HG03064 (cell line): ENCODE data around the gene ALG8.
"Not testable (repeated sequence)": the region's sequence is repeated elsewhere in the genome, so short reads cannot be mapped to it uniquely, and the experiment has no call there.

ENCODE experiments used
- ATAC-seq: cut with Tn5 transposase; IDR thresholded peaks from one replicate; pipeline ENCODE4 v1.9.1; 2021; ENCODE audit warnings: low read depth; ENCODE audit not compliant: unreplicated experiment

The ALG8 gene

DNA sequence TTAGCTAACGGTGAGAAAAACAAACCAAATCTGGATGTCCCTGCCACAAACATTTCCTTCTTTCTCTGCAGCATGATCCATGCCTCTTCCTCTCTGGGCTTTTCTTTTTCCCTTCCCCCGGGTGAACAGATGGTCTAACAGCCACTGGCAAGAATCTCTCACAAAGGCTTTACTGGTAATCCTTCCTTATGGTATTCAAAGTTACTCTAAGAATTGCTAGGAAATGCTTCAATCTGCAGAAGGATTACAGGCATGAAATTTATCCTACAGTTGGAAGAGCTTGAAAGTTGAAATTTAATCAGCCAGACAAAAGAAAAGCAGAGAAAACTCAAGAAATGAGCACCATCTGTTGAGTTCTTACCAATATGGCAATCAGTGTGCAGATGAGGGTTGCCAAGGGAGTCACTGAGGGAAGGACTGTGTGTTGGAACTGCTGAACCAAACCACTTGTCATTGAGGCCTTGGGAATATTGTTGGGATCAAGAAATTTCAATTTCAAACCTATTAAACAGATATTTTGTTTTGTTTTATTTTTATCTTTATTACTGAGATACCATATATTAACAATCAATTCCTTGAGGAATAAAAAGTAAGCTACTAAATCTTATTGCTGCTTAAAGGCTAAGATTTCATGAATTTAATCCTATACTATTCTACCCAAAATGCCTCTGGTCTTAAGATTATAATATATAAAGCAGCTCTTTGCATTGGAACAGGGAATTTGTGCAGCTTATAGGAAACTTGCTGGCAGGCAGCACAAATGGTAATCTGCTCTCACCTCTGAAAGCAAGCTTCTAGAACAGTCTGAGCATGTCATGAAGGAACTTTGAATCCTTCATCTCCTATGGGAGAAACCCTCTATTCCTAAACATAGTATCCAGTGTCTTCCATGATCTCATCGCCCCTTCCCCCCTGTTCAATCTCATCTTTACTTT lies 30.1 kb downstream of the ALG8 start:
- ATAC-seq = no peak

DNA sequence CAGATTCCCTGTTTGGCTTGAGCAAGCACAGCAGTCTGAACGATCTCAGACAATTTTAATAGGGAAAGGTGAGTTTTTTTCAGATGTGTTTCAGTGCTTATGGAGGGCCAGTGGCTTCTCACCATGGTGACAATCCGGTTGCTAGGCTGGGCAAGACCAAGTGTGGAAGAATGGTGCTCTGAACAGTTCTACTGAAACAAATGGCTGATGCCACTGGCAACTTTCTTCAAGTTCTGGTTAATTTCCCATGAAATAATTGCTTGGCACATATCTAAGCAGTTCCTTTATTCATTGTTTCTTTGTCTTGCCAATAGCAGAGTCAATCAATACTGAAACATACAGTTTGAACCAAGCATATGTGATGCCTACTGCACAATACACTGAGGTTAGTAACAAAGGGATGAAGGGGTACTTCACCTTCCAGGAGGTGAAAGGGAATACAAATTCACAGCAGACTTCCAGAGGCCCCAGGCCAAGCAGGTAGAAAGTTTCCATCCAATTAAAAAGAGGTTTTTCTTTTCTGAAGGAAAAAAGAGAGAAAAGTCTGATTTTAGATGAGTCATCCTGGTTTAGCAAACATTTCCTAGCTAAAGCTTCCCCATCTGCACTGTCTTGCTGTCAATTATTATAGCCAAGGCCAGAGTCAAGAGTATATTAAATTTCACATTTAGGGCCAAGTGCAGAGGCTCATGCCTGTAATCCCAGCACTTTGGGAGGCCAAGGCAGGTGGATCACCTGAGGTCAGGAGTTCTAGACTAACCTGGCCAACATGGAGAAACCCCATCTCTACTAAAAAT lies 38.6 kb downstream of the ALG8 start:
- ATAC-seq = no peak

DNA sequence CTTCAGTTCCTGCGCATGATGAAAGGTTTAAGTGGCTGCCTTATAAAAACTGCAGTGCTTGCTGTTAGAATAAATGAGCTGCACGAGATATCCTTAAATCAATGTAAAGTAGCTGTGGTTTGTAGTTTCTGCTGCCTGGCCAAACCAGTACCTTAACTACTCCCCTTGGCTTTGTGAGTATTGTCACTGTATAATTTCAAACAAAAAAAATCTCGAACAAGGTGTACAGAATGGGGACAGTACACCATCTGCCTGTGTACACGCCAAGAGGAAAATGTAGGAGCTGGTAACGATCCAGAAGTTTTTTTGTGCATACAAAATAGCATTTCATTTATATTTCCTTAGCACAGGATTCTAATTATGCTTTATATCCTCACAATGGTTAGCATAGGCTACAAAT lies 39.2 kb downstream of the ALG8 start:
- no peak for ATAC-seq

DNA sequence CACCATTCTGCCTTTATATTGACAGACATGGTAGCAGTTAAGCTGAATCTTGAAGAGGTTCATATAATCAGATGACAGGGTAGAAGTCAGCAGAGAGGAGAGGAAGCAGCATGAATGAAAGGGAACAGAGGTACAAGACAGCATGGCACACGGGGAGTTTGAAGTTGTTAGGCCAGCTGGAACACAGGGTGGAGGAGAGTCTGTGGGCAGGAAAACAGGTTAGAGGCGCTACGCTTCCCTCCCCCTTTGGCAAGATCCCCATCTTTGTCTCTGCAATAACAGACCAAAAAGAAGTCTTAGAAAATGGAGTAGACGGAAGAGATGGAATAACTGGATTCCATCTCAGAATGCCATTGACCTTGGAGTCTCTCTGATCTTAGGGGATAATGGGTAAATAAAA lies 39.8 kb downstream of the ALG8 start:
- ATAC-seq = no peak

DNA sequence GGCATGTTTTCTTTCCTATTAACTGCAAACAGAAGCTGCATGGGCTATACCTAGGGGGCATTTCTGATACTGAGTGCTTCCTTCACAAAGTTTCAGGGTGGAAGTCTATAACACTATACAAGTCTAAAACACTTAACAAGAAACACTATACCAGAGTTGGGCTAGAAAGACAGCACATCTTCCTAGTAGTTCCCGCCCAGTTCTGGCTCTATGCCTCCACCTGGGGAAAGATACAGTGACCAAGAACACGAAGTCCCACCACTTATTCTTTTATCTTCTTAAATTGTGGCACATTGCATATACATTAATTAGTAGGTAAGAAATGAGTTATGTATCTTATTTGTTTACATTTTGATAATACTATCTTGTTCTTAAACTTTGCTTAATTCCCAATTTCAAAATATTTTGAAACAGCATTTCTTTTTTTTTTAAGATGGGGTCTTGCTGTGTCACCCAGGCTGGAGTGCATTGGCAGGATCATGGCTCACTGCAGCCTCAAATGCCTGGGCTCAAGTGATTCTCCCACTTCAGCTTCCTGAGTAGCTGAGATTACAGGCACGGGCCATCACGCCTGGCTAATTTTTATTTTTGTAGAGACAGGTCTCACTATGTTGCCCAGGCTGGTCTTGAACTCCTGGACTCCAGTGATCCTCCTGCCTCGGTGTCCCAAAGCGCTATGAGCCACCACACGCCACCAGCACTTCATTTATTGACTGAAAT lies 41.6 kb downstream of the ALG8 start:
- no peak for ATAC-seq

DNA sequence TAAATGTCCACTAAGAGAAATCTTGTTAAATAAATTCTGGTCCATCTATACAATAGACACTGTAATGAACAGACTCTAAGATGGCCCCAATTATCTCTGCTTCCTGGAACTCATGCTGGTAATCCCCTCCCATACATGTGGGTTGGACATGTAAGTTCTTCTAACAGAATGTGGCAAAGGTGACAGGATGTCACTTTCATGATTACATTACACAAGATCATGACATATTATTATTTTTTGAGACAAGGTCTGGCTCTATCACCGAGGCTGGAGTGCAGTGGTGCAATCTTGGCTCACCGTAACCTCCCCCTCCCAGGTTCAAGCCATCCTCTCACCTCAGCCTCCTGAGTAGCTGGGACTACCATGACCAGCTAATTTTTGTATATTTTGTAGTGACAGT lies 45.2 kb downstream of the ALG8 start:
- no peak for ATAC-seq

DNA sequence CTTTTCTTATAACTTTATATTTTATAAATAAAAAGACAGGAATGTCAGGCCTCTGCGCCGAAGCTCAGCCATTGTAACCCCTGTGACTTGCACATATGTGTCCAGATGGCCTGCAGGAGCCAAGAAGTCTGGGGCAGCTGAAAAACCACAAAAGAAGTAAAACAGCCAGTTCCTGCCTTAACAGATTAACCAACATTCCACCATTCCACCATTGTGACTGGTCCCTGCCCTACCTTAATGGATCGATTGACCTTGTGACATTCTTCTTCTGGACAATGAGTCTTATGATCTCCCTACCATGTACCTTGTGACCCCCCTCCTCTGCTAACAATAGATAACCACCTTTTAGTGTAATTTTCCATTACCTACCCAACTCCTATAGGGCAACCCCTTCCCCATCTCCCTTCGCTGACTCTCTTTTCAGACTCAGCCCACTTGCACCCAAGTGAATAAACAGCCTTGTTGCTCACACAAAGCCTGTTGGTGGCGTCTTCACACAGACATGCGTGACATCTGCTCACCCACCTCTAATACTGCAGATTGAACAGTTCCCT lies 52.8 kb downstream of the ALG8 start:
- not testable (repeated sequence) for ATAC-seq

DNA sequence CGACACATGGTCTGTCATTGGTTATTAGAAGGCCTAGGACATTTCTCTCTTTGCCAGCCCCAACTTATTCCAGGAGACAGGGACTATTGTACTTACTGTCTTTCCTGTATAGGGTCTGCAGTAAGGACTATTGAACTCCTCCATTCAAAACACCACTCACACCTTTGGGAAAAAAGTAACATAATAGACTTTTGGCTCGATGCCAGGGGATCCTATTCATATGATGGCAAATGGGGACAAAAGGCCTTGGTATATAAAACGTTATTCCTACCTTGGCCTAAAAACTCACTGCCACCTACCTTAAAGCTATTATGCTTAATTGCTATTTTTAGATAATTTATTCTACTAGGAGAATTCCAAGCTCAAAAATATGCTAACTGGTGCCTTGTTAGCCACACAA lies 53.5 kb downstream of the ALG8 start:
- no peak for ATAC-seq

DNA sequence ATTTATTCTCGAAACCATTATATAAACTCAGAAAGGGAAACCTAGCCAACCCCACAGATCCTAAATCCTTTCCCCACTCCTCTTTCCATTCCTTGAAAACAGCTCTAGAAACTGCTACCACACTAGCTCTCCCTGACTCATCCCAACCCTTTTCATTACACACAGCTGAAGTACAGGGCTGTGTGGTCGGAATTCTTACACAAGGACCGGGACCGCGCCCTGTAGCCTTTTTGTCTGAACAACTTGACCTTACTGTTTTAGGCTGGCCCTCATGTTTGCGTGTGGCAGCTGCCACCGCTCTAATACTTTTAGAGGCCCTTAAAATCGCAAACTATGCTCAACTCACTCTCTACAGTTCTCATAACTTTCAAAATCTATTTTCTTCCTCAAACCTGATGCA lies 54.9 kb downstream of the ALG8 start:
- not testable (repeated sequence) for ATAC-seq

DNA sequence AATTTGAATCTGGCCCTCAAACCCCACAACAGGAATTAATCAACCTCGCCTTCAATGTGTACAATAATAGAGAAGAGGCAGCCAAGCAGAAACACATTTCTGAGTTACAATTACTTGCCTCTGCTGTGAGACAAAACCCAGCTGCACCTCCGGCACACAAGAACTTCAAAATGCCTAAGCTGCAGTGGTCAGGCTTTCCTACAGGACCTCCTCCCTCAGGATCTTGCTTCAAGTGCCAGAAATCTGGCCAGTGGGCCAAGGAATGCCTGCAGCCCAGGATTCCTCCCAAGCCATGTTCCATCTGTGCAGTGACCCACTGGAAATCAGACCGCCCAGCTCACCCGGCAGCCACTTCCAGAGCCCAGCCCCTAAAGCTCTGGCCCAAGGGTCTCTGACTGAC lies 56.4 kb downstream of the ALG8 start:
- no peak for ATAC-seq

DNA sequence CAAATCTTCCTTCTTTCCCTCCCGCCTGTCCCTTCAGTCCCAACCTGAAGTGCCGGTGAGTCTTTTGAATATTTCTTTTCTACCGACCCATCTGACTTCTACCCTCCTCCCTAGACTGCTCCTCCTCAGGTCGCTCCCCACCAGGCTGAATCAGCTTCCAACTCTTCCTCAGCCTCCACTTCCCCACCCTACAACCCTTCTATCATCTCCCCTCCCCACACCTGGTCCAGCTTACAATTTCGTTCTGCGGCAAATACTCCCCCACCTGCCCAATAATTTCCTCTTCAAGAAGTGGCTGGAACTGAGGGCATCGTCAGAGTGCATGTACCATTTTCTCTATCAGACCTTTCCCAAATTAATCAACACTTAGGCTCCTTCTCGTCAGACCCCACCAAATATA lies 57.3 kb downstream of the ALG8 start:
- no peak for ATAC-seq

DNA sequence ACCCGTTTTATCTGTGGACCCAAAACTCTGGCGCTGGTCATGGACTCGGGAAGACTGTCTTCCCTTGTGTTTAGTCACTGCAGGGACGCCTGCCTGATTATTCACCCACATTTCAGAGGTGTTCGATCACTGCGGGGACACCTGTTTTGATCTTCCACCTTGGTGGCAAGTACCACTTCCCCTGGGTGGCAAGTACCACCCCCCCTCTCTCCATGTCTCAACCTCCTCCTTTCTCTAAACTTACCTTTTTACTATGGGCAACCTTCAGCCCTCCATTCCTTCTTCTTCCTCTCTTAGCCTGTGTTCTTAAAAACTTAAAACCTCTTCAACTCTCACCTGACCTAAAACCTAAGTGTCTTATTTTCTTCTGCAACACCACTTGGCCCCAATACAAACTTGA lies 57.8 kb downstream of the ALG8 start:
- ATAC-seq = no peak

DNA sequence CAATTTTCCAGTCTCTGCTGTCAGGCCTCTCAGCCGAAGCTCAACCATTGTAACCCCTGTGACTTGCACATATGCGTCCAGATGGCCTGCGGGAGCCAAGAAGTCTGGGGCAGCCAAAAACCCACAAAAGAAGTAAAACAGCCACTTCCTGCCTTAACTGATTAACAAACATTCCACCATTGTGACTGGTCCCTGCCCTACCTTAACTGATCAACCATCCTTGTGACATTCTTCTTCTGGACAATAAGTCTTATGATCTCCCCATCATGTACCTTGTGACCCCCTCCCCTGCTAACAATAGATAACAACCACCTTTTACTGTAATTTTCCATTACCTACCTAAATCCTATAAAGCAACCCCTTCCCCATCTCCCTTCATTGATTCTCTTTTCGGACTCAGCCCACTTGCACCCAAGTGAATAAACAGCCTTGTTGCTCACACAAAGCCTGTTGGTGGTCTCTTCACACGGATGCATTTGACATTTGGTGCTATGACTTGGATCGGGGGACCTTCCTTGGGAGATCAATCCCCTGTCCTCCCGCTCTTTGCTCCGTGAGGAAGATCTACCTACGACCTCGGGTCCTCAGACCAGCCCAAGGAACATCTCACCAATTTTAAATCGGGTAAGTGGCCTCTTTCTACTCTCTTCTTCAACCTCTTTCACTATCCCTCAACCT lies 58.5 kb downstream of the ALG8 start:
- no peak for ATAC-seq

DNA sequence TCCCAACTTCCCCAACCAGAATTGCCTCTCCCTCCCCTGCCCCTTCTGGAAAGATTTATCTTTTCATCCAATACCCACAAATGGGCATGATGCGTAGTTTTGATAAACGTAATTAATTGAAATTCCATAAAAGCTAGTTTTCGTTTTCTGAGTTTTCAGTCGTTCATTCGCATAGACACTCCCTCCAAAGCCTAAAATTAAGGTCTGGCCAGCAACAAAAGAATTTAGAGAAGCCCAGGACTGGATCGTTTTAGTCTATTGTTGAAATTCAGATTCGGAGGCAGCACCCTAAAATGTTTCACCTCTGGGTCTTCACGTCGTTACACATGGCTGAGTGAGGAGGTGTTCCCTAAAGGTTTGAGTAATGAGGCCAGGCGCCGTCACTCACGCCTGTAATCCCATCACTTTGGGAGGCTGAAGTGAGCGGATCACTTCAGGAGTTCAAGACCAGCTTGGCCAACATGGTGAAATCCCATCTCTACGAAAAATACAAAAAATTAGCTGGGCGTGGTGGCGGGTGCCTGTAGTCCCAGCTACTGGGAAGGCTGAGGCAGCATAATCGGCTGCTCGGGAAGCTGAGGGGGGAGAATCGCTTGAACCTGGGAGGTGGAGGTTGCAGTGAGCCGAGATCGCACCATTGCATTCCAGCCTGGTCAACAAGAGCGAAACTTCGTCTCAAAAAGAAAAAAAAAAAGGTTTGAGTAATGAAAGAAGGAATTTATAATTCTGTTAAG lies 59.2 kb downstream of the ALG8 start:
- ATAC-seq = no peak

DNA sequence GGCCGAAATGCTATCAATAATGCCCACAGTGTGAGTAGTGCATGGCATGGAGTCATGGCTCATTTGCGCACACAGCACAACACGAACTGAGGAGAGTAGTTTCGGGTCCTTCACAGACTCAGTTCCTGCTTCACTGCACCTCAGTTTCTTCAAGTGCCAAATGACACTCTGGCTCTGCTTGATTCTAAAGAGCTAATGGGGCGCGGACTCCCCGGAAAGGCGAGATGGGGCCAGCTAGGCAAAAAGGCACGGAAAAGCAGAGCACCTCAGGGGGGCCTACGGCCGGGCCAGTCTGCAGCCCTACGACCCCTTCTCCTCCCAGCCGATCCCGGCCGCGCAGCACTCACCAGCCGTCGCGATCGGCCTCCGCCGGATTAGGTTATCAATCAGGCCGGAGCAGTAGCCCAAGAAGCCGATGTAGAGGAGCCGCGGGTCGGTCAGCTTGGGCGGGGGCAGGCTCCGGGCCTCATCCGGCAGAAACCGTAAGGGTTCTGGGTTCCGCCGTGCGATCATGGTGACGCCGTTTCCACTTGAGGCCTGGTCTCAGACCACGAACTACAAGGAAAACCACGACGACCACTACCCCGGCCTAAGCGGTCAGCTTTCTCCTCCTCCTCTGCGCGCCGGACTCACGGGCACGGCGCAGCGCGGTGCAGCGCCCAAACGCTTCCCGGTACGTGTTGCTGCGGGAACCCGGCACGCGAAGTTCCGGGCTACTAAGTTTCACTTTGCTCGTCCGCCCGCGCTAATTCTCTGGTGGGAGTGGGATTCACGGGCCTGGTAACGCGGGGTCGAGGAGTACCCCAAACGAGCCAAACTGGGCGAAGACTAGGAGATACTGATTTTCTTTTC lies 60.0 kb downstream of the ALG8 start, which contains the start of gene NDUFC2:
TSS of gene NDUFC2 (minus strand) at position 631 of the 852 bp plus-strand sequence. CDS start at position 513, 118 bp downstream.
- peak; percentile 80 for ATAC-seq

DNA sequence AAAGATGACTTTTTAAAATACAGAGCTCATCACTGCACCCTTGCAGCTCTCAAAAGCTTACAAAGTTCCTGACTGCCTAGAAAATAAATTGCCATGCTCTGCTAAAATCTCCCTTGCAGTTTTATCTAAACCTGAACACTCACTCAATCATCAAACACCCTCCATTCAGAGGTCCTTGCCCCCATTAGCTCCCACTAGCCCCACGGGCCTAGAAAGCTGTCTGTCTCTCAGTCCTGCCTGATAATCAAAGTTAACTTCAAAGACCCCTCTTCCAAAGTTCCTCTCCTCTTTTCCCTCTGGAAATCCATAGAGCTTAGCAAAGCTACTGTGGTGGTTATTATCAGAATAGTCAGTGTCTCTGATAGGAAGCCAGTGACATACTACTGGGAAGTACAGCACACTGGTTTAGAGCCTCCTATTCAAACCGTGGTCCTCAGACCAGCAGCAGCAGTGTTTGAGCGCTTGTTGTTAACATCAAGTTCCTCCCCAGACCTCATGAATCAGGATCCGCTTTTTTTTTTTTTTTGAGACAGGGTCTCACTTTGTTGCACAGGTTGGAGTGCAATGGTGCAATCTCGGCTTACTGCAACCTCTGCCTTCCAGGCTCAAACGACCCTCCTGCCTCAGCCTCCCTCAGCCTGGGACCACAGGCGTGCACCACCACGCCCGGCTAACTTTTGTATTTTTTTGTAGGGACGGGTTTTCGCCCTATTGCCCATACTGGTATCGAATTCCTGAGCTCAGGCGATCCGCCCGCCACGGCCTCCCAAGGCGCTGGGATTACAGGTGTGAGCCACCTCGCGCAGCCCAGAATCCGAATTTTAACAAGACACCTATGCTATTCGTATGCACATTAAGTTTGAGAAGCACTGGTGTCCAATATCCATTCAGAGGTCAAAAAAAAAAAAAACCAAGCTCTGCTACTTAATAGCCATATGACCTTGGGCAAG lies 60.9 kb downstream of the ALG8 start:
- ATAC-seq = no peak

DNA sequence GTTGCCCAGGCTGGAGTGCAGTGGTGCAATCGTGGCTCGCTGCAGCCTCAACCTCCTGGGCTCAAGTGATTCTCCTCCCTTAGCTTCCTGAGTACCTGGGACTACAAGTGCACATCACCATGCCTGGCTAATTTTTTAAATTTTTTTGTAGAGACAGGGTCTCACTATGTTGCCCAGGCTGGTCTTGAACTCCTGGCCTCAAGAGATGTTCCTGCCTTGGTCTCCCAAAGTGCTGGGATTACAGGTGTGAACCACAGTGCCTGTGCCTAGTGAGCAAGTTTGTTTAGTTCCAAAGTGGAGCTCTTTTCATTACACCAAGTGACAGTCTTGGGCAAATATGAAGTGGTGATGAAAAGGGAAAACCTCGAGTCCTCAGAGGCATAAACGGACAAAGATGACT lies 61.8 kb downstream of the ALG8 start:
- not testable (repeated sequence) for ATAC-seq
